HepG2 (cell line): Measurements from ENCODE around the gene FILIP1. TPM values are rescaled to one million over a fixed set of nuclear protein-coding genes. Genes with fewer than 3 reads are reported as not detected.

Source experiments
- ATAC-seq: fragments of 200-7000 bp; cut with Tn5 transposase; 3 replicates; pipeline ENCODE4 v1.9.1; 2020; ENCODE audit warnings: mild to moderate bottlenecking, moderate library complexity
- BruUV-seq: library from RNA; stranded (reverse); fragments of 400-500 nt; replicated peaks from 2 replicates; lab custom pipeline; 2021; lab: Mats Ljungman, UMichigan
- CTCF ChIA-PET: fragments of 300-600 bp; formaldehyde crosslinking; extraction: SDS; loops from one replicate; lab custom pipeline; 2021; ENCODE audit warnings: low total read pairs, inconsistent platforms, low intra/inter-chr PET ratio; lab: Yijun Ruan, JAX
- POLR2A ChIA-PET: fragments of 350-600 bp; sonication (Branson Sonifier 250); formaldehyde crosslinking; loops from one replicate; lab custom pipeline; 2020; ENCODE audit warnings: antibody characterized with exemption, inconsistent platforms; lab: Yijun Ruan, JAX
- DNase-seq: peaks from one replicate; pipeline ENCODE4 v3.0.0-alpha.2; 2015; ENCODE audit warnings: low spot score
- FAIRE-seq: peaks from 3 replicates; lab custom pipeline; 2011; peaks lifted over from hg19 to GRCh38; lab: Jason Lieb, UNC
- H2AFZ ChIP-seq: one replicate; pipeline ENCODE4 v1.6.1; 2011; ENCODE audit warnings: low read length, inconsistent platforms
- H3K27ac ChIP-seq: fragments of 300-600 bp; 3 replicates; pipeline ENCODE4 v1.8.0; 2011; ENCODE audit warnings: mixed run types, mild to moderate bottlenecking, mixed read lengths, low read length, inconsistent platforms; ENCODE audit not compliant: insufficient read depth; ENCODE audit errors: extremely low read length
- H3K27me3 ChIP-seq, 2 experiments: fragments of 200-600 bp in 1 of 2; 2 replicates in 1 of 2; 3 replicates in 1 of 2; pipeline versions ENCODE4 v1.6.0 to v1.8.0; 2011; ENCODE audit warnings: low read length in 2 of 2, mild to moderate bottlenecking in 2 of 2, moderate library complexity in 2 of 2, inconsistent platforms in 1 of 2; ENCODE audit not compliant: insufficient read depth in 2 of 2, control insufficient read depth in 1 of 2
- H3K36me3 ChIP-seq, 2 experiments: fragments of 200-600 bp in 1 of 2; replicated peaks in 1 of 2; 2 replicates in 1 of 2; 3 replicates in 1 of 2; pipeline versions ENCODE4 v1.5.1 to v1.8.0; 2011; ENCODE audit warnings: low read length in 2 of 2, inconsistent platforms in 1 of 2; ENCODE audit not compliant: insufficient read depth in 2 of 2, control insufficient read depth in 1 of 2
- H3K4me1 ChIP-seq: 2 replicates; pipeline ENCODE4 v1.5.1; 2012; ENCODE audit warnings: low read length, inconsistent platforms; ENCODE audit not compliant: insufficient read depth
- H3K4me2 ChIP-seq: 2 replicates; pipeline ENCODE4 v1.6.0; 2011; ENCODE audit warnings: low read depth, low read length, inconsistent platforms
- H3K4me3 ChIP-seq, 3 experiments: fragments of 200-600 bp in 1 of 3; sonication (generic), shearing (Covaris generic) in 1 of 3; replicated peaks in 1 of 3; 2 replicates each; pipeline ENCODE4 v1.5.1; 2011 to 2016; ENCODE audit warnings: low read length in 3 of 3, inconsistent platforms in 2 of 3, low read depth in 2 of 3, mild to moderate bottlenecking in 2 of 3, control low read depth in 1 of 3, mixed read lengths in 1 of 3; ENCODE audit not compliant: insufficient read depth in 1 of 3
- H3K79me2 ChIP-seq: one replicate; pipeline ENCODE4 v1.6.1; 2011; ENCODE audit warnings: low read length, inconsistent platforms; ENCODE audit not compliant: insufficient read depth
- H3K9ac ChIP-seq: 2 replicates; pipeline ENCODE4 v1.6.0; 2011; ENCODE audit warnings: mild to moderate bottlenecking, low read depth, low read length, inconsistent platforms; ENCODE audit not compliant: insufficient read depth
- H3K9me3 ChIP-seq: 2 replicates; pipeline ENCODE4 v1.5.1; 2012; ENCODE audit warnings: mild to moderate bottlenecking, low read length
- H4K20me1 ChIP-seq: 2 replicates; pipeline ENCODE4 v1.6.0; 2011; ENCODE audit warnings: inconsistent platforms, mild to moderate bottlenecking, low read length, moderate library complexity; ENCODE audit not compliant: insufficient read depth
- HDAC1 ChIP-seq: sonication (generic); formaldehyde crosslinking; IDR thresholded peaks from 2 replicates; pipeline ENCODE4 v1.5.1; 2020; ENCODE audit warnings: mild to moderate bottlenecking, missing genetic modification reagents
- SP5 ChIP-seq: IDR thresholded peaks from 2 replicates; pipeline ENCODE4 v1.6.1; 2016; ENCODE audit warnings: low read depth, borderline replicate concordance
- ZMAT5 ChIP-seq: sonication (generic); formaldehyde crosslinking; IDR thresholded peaks from 2 replicates; pipeline ENCODE4 v1.5.0; 2020; ENCODE audit warnings: mild to moderate bottlenecking, low read depth, missing genetic modification reagents, borderline replicate concordance
- ZNF224 ChIP-seq: sonication (generic); formaldehyde crosslinking; IDR thresholded peaks from 2 replicates; pipeline ENCODE4 v1.5.0; 2020; ENCODE audit warnings: mild to moderate bottlenecking, missing genetic modification reagents
- ZSCAN31 ChIP-seq: sonication (generic); formaldehyde crosslinking; IDR thresholded peaks from 2 replicates; pipeline ENCODE4 v1.5.0; 2020; ENCODE audit warnings: low read depth, mild to moderate bottlenecking, missing genetic modification reagents
- WGBS: methylation state at CpG from one replicate; pipeline ENCODE4 v1.1.6; 2017; ENCODE audit warnings: low lambda C conversion rate; 5-methylcytosine and 5-hydroxymethylcytosine counted together
- in situ Hi-C: cut with HindIII; loops from 2 replicates; pipeline ENCODE4 v1.10.0; 2017; ENCODE audit warnings: low pct_unique_long_range_greater_than_20kb; ENCODE audit not compliant: extremely low pct_ligation_motif_present
- intact Hi-C: fragments of 100-400 bp; cut with micrococcal nuclease; formaldehyde crosslinking; loops from one replicate; pipeline ENCODE4 v1.10.0; 2022; ENCODE audit not compliant: unreplicated experiment
- polyA plus RNA-seq, 8 experiments: library from polyadenylated mRNA; depleted of rRNA in 3 of 8; stranded (reverse) in 7 of 8; unstranded in 1 of 8; fragments of >200 nt; fragmentation: Illumina TruSeq in 4 of 8; extraction: Trizol in 4 of 8; gene quantifications; 2 replicates each; pipeline versions ENCODE4 v1.2.1 to v1.2.3, GENCODE V29; 2011 to 2016; ENCODE audit warnings: low read depth in 4 of 8, missing spikeins in 1 of 8, mixed read lengths in 1 of 8; ENCODE audit not compliant: insufficient read depth in 1 of 8
- total RNA-seq, 5 experiments: library from RNA; depleted of rRNA; stranded (reverse); fragments of >200 nt; fragmentation: Illumina TruSeq; extraction: Trizol; gene quantifications; 2 replicates each; pipeline ENCODE4 v1.2.3, GENCODE V29; 2016; ENCODE audit warnings: low read depth in 1 of 5
- TF ChIP-seq, protein P1 (sequence below): IDR thresholded peaks from 2 replicates; pipeline ENCODE4 v1.6.1; 2012; ENCODE audit warnings: inconsistent platforms
- TF ChIP-seq, protein P2 (sequence below): sonication (generic); formaldehyde crosslinking; conservative IDR thresholded peaks from 2 replicates; pipeline ENCODE4 v1.5.0; 2020; ENCODE audit warnings: missing genetic modification reagents
- TF ChIP-seq, protein P3 (sequence below): sonication (generic); formaldehyde crosslinking; IDR thresholded peaks from 2 replicates; pipeline ENCODE4 v1.4.0; 2020; ENCODE audit warnings: missing genetic modification reagents

Gene FILIP1
- total and polyA plus RNA-seq, 2 of the 13 experiments (the other 11 are each of a cell fraction or from before 2014, with no cell fraction given): not detected

- H3K4me3 ChIP-seq: no peak overlapping the region
- H3K9ac ChIP-seq: no peak overlapping the region
- peaks cover 4% of the 10 kb centered on the region for H3K4me1 ChIP-seq
- no TSS peak for BruUV-seq
- H3K9me3 ChIP-seq: no peaks in the 10 kb centered on the region
- POLR2A ChIA-PET: no interaction called here
- no peak overlapping the region for H2AFZ ChIP-seq
- DNase-seq: no peak
- CTCF ChIA-PET: no interaction called here
- no peak for TF ChIP-seq HDAC1 (CRISPR knock-in tag)
- TF ChIP-seq, protein P1, sequence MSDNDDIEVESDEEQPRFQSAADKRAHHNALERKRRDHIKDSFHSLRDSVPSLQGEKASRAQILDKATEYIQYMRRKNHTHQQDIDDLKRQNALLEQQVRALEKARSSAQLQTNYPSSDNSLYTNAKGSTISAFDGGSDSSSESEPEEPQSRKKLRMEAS: no peak
- no peak for TF ChIP-seq ZSCAN31 (CRISPR knock-in tag)
- TF ChIP-seq ZMAT5 (CRISPR knock-in tag): no peak
- no peak for TF ChIP-seq ZNF224 (CRISPR knock-in tag)
- TF ChIP-seq, protein P2, sequence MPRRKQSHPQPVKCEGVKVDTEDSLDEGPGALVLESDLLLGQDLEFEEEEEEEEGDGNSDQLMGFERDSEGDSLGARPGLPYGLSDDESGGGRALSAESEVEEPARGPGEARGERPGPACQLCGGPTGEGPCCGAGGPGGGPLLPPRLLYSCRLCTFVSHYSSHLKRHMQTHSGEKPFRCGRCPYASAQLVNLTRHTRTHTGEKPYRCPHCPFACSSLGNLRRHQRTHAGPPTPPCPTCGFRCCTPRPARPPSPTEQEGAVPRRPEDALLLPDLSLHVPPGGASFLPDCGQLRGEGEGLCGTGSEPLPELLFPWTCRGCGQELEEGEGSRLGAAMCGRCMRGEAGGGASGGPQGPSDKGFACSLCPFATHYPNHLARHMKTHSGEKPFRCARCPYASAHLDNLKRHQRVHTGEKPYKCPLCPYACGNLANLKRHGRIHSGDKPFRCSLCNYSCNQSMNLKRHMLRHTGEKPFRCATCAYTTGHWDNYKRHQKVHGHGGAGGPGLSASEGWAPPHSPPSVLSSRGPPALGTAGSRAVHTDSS (CRISPR knock-in tag): no peak
- no peak for TF ChIP-seq SP5 (CRISPR knock-in tag)
- TF ChIP-seq, protein P3, sequence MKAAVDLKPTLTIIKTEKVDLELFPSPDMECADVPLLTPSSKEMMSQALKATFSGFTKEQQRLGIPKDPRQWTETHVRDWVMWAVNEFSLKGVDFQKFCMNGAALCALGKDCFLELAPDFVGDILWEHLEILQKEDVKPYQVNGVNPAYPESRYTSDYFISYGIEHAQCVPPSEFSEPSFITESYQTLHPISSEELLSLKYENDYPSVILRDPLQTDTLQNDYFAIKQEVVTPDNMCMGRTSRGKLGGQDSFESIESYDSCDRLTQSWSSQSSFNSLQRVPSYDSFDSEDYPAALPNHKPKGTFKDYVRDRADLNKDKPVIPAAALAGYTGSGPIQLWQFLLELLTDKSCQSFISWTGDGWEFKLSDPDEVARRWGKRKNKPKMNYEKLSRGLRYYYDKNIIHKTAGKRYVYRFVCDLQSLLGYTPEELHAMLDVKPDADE: no peak
- H3K27me3 ChIP-seq: no peaks in the 10 kb centered on the region
- 6% methylated on average over 3 of the region's 3 CpGs for WGBS
- H3K4me2 ChIP-seq: no peak overlapping the region
- H3K79me2 ChIP-seq: no peaks in the 10 kb centered on the region
- no peaks in the 10 kb centered on the region for H3K36me3 ChIP-seq
- H4K20me1 ChIP-seq: no peaks in the 10 kb centered on the region
- in situ Hi-C loops (no loop called here), intact Hi-C loops (no loop called here)
- no peak for FAIRE-seq
- H3K27ac ChIP-seq: no peak overlapping the region
- no peak for ATAC-seq
Observed at GRCh38 chr6:75302280-75302679, 191.3 kb downstream of the FILIP1 start.
